NCI-H2227 (cell line): ENCODE results near the gene FAM187B.
"Not testable (repeated sequence)": the region's sequence is repeated elsewhere in the genome, so short reads cannot be mapped to it uniquely, and the experiment has no call there.

Source experiments
- DNase-seq: peaks from one replicate; lab custom pipeline; 2025; ENCODE audit not compliant: unreplicated experiment; lab: John Stamatoyannopoulos, UW

The FAM187B gene

DNA sequence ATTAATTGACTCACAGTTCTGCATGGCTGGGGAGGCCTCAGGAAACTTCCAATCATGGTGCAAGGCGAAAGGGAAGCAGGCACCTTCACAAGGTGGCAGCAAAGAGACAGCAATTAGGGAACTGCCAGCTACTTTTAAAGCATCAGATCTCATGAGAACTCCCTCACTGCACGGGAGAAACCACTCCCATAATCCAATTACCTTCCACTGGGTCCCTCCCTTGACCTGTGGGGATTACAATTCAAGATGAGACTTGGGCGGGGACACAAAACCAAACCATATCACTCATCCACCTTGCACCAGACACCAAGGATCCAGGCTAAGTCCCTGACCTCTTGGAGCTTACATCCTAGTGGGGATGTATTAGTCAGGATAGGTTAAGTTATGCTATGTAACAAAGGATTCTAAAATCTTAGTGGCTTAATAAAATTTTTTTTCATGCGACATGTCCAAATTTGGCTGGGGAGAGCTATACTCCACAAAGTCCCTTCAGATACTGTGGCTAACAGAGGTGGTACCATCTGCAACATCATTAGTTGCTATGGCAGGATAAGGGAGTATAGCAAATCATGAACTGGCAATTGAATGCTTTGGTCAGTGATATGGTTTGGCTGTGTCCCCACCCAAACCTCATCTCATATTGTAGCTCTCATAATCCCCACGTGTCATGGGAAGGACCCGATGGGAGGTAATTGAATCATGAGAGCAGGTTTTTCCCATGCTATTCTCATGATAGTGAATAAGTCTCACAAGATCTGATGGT, 8.3 kb upstream of the FAM187B start:
- no peak for DNase-seq

DNA sequence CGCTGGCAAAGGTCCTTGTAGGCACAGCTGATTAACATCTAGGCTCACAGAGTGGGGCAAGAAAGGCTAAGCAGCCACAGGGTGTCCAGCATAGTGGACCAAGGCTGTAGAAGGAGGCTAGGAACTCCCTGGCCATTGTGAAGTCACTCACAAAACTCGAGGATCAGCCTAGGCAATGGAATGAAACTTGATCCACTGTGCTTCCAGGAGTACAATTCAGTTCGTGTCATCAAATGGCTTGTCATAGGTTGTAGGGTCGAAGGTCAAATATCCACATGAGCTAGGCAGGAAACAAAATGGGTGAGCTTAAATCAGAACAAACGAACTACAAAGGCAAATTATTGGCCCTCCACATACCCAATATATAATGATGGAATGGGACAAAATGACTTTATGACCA, 4.4 kb upstream of the FAM187B start:
- no peak for DNase-seq

DNA sequence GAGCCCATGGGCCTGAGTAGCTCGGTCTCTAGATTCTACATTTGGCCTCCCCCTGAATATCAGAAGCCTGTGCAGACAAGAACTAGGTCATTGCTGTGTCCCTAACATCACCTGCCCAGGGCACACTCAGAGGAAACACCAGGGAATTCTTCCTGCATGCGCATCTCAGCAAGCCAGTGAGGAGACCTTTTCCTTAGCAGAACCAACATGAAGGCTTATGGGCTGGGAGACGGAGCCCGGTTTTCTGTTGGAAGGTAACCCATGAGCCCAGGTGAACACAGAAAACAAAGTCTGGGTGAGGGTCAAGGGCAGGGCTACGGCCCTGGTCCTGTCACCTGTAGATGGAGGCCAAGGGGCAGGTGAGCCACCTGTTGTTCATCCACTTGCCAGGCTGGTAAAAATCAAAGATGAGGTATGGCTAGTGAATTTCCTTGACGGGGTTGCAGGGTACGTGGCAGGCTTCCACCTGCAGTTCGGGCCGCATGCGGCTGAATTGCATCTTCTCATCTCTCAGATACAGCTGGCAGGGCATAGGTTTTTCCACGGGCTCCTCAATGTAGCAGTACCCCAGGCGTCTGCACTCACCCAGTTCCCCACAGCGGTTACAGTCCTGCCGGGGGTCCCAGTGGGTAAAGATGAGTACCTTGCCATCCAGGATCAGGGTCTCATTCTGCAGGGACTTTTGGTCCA, 3.6 kb upstream of the FAM187B start:
- DNase-seq = no peak

GRCh38 chr19:35229601-35230000, 1.1 kb upstream of the FAM187B start:
- no peak for DNase-seq

- no peak for DNase-seq
Measured at GRCh38 chr19:35226748-35227147, 1.8 kb downstream of the FAM187B start.

DNA sequence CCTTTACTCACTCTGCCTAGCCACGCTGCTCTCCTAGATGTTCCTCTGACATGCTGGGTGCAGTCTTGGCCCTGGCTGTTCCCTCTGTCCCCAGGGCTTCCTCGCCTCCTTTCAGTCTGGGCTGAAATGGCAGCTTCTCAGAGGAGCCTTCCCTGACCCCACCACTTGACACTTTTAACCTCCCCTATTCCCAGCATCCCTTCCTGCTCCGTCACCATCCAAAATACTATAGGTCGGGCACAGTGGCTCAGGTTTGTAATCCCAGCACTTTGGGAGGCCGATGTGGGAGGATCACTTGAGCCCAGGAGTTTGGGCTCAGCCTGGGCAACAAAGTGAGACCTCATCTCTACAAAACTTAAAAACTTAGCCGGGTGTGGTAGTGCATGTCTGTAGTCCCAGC, 2.6 kb downstream of the FAM187B start:
- DNase-seq = no peak

DNA sequence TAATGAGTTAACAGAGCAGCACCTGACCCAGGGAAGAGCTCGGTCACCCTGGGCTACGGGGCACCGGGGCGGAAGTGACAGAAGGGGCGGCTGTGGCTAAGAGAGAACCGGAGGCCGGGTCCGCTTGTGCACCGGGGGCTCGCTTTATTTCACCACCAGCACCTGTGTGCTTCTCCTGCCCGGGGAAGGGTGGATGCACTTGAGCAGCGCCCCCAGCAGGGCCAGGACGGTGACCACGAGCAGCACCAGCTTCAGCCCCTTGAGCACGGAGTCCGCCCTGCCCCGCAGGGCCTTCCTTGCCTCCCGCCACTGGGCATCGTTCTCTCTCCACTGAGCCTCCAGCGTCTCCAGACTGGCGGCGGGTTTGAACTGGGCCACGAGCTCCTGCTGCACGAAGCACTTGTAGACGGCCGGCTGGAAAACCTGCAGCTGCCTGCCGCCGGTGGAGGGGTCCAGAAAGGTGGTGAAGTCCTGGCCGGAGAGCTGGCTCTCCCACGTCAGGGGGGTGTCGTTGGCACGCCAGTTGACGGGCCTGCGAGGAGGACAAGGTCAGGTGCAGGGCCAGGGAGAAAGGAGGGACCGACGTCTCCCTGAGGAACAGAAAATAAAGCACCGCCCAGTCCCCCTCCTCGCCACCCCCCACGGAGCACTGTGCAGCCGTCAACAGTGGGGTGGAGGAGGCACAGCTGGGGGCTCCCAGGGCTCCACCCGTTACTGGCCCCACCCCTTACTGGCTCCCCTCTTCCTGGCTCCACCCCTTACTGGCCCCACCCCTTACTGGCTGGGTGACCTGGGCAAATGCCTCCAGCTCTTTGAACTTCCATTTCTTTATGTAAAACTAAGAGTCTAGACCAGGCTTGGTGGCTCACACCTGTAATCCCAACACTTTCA, 3.6 kb downstream of the FAM187B start:
- DNase-seq = no peak

- no peak for DNase-seq
Measured at GRCh38 chr19:35223862-35224505, 4.6 kb downstream of the FAM187B start.

DNA sequence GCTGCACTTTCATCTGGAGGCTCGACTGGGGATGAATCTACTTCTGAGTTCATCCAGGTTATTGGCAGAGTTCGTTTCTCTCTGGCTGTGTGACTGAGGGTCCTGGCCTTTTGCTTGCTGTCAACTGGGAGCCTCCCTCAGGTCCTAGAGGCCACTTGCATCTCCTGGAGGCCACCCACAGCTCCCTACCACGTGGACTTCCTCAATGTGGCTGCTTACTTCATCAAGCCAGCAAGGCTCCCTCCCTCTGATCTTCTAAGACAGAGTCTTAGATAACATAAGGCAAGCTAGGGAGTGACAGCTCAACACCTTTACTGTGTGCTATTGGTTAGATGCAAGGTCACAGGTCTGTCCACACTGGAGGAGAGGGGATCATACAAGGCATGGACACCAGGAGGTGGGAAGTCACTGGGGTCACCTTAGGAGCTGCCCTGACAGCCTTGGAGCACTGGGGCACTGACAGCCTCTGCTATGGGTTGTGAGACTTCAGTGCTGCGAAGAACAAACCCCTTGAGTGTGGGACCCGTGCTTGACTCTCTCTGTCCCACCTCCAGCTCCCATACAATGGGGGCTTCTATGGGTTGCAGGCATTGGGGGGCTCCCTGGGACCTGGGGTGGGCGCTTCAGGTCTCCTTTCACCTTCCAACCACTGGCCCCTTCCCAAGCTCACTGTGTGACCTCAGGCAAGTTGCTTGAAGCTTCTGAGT, 5.3 kb downstream of the FAM187B start:
- DNase-seq = no peak

GRCh38 chr19:35222373-35223015, 6.0 kb downstream of the FAM187B start:
- DNase-seq = no peak

DNA sequence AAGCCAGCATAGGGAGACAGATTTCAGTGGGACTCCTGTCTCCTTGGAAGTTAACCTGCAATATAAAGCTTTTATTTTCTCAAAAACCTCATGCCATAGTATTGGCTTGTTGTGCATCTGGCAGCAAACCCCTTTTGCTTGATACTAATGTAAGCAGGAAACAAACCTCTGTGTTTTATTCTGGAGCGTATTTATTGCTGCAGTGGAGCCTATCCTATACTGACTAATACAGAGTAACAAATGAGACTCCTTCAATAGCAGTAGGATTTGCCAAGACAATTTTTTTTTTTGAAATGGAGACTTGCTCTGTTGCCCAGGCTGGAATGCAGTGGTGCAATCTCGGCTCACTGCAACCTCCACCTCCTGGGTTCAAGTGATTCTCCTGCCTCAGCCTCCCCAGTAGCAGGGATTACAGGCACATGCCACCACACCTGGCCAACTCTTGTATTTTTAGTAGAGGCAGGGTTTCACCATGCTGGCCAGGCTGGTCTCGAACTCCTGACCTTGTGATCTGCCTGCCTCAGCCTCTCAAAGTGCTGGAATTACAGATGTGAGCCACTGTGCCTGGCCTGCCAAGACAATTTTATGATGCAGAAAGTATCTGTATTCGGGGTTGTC, 7.5 kb downstream of the FAM187B start:
- not testable (repeated sequence) for DNase-seq

DNA sequence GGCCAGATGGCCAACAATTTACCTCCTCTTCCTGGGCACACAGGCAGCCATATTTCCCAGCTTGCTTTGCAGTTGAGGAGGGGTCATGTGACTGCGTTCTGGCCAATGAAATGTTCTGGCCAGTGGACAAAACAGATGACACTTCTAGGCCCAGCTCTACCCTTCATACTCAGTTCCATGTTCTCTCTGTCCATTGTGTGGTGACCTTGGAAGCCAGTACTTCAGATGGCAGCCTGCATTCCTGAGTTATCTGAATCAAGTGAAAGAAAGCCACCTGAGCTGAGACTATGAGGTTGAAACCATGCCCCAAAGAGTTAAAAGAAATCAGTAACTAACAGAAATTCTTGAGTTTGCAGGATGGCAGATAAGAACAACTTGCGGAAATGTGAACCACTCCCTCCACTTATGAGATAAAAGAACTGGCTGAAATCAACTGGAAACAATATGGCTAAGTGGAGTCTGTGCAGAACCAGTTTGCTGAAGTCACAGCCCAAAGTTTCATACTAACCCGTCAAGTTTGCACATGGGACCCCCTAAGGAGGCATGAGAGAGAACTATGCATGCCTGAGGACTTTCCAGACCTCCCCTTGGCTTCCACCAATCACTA, 8.1 kb downstream of the FAM187B start:
- no peak for DNase-seq

DNA sequence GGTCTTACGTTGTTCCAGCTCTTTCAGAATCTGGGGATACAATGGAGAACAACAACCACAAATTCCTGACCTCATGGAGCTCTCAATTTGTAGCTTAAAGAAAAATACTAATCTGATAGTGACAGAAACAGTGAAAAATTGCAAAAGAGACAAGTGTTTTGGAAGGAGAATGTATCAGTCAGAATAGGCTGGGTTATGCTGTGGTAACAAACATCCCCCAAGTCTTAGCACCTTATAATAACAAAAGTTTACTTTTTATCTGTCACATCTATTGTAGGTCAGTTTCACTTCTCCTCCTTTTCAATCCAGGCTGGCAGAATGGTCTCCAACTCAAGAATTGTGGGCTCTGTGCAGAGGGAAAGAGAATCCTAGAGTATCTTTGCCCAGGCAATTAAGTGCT, 9.5 kb downstream of the FAM187B start:
- DNase-seq = no peak

DNA sequence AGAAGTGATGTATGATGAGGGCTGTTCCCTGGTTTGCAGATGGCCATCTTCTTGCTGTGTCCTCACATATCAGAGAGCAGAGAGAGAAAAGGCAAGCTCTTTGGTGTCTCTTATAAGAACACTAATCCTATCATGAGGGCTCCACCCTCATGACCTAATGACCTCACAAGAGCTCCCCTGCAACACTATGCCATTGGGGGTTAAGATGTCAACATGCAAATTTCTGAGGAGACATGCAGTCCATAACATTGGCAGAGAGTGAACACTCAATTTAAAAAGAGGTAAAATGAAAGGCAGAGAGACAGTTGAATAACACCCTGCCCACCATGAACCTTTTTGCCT, 10.9 kb downstream of the FAM187B start:
- DNase-seq = no peak

DNA sequence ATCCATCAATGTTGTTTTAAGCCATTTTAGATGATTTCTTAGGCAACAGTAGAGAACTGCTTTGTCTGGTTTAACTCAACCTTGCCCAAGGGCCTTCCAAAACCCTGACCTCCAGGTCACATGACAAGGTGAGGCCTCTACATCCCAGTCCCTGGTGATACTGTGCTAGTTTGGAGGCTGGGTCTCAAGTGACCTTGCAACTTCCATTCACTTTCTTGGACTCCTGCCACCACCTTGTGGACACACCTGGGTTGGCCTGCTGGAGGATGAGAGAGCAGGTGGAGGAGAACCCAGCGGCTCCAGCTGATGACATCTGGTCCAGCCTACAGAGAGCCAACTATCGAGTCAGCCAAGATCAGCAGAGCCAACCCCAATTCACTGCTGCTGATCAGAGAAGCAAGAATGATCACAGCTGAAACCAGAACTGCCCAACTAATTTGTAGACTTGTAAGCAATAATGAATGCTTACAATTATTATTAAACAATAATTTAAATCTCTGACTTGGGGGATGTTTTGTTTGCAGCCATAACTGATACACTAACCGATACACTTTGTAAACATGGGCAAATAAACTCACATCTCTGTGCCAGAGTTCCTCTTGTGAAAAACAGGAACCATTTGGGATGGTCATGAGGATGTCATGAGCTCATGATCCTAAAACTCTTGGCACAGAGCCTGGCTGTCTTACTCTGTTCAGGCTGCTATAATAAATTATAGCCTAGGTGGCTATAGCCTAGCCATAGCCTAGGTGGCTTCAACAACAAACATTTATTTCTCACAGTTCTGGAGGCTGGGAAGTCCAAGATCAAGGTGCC, 11.5 kb downstream of the FAM187B start:
- no peak for DNase-seq

- no peak for DNase-seq
Measured at GRCh38 chr19:35216016-35216832, 12.3 kb downstream of the FAM187B start.

- no peak for DNase-seq
Measured at GRCh38 chr19:35214766-35215422, 13.6 kb downstream of the FAM187B start.
